Stimulated activated CD4-positive, alpha-beta T cell treated with anti-CD3 and anti-CD28 coated beads, Interleukin-1b, Interleukin-23, amount 100 ng/mL, for 24 hours (primary cell): ENCODE results near the gene PLAAT4.
"Not testable (repeated sequence)": the region's sequence is repeated elsewhere in the genome, so short reads cannot be mapped to it uniquely, and the experiment has no call there.

Experiments used
- DNase-seq, 4 experiments: peaks; one replicate each; pipeline ENCODE4 v3.0.0-alpha.2; 2020; ENCODE audit warnings: low read depth in 4 of 4, low spot score in 1 of 4

Gene PLAAT4

GRCh38 chr11:63537293-63538101 is 889 bp downstream of the PLAAT4 start:
- no peak for DNase-seq

- not testable (repeated sequence) for DNase-seq
Measured at GRCh38 chr11:63542506-63542905, 5.9 kb downstream of the PLAAT4 start.

GRCh38 chr11:63543711-63544110 is 7.1 kb downstream of the PLAAT4 start:
- no peak for DNase-seq

GRCh38 chr11:63547061-63547460 is 10.5 kb downstream of the PLAAT4 start:
- DNase-seq, result no peak

- no peak for DNase-seq
Measured at GRCh38 chr11:63548178-63548577, 11.6 kb downstream of the PLAAT4 start.

- DNase-seq, result no peak
Measured at GRCh38 chr11:63549411-63549810, 12.8 kb downstream of the PLAAT4 start.

DNA sequence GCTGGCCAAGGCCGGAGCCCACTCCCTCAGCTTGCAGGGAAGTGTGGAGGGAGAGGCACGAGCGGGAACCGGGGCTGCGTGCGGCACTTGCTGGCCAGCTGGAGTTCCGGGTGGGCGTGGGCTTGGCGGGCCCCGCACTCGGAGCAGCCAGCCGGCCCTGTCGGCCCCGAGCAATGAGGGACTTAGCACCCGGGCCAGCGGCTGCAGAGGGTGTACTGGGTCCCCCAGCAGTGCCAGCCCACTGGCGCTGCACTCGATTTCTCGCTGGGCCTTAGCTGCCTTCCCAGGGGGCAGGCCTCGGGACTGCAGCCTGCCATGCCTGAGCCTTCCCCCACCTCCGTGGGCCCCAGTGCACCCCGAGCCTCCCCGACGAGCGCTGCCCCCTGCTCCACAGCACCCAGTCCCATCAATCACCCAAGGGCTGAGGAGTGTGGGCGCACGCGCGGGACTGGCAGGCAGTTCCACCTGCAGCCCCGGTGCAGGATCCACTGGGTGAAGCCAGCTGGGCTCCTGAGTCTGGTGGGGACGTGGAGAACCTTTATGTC is 13.6 kb downstream of the PLAAT4 start:
- DNase-seq, result not testable (repeated sequence)

DNA sequence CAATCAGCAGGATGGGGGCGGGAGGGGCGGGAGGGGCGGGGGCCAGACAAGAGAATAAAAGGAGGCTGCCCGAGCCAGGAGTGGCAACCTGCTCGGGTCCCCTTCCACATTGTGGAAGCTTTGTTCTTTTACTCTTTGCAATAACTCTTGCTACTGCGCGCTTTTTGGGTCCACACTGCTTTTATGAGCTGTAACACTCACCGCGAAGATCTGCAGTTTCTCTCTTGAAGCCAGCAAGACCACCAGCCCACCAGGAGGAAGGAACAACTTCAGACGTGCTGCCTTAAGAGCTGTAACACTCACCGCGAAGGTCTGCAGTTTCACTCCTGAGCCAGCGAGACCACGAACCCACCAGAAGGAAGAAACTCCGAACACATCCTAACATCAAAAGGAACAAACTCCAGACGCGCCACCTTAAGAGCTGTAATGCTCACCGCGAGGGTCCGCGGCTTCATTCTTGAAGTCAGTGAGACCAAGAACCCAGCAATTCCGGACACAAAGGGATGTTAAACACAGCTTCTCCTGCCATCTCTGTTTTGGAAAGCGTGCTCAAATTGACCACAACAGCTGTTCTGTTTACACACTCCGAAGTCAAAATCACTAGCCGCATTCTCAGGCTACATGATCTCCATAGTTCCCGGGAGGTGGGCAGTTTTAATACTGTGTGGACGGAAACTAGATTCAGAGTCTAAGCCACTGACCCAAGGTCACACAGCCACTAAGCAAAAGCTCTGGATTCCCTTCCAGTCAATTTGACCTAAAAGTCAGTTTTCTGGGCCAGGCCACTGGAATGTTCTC is 14.7 kb downstream of the PLAAT4 start:
- no peak for DNase-seq

DNA sequence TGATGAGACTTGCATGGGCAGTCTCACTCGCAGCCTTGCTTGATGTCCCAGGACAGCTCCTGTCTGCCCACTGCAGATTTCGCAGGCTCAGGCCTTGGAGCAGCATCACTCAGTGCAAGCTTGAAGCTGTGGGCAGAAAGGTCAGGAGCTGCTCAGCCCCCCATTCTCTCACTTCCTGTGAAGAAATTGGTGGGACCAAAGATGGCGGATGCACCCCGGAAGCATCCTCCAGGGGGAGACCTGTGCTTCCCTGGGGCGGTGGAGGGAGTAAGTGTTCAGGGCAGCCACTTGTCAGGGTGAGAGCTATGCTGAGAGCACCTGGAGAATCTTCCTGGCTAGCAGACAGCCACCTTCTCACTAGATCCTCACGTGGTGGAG is 15.3 kb downstream of the PLAAT4 start:
- DNase-seq, result no peak

DNA sequence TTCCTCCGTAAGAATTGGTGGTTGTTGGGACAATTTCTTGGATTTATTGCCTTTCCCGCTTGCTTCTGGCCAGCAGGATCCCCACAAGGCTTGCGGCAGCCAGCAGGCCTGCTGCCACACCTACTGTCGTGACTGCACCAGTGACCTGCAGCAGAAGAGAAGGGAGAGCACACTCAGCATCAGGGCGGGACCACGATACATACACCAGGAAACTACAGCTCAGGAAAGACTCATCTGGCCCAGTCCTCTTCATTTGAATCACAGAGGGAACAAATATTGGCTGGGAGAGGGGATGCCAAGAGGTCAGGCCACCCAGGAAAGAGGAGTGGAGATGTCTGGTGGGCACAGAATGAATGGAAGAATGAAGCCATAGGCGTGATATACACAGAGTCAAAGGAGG is 16.3 kb downstream of the PLAAT4 start:
- no peak for DNase-seq

DNA sequence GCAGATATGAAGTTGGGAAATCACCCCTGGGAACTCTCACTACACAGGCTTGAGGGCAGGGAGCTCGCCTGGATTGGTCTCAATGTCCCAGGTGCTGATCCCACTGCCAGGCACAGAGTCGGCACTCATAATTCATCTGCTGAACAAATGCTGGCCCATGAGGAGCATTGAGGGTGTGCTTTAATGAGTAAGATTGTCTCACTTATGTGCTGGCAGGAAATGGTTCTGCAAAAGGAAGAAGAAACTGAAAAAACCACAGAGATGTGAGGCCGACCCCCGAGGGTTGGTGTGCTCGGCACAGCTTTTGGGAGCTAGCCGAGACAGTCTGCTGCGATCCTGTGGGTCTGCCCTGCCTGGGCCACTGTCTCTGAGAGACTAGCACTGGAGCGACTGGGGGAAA is 17.2 kb downstream of the PLAAT4 start:
- no peak for DNase-seq

- no peak for DNase-seq
Measured at GRCh38 chr11:63554877-63555223, 18.2 kb downstream of the PLAAT4 start.

DNA sequence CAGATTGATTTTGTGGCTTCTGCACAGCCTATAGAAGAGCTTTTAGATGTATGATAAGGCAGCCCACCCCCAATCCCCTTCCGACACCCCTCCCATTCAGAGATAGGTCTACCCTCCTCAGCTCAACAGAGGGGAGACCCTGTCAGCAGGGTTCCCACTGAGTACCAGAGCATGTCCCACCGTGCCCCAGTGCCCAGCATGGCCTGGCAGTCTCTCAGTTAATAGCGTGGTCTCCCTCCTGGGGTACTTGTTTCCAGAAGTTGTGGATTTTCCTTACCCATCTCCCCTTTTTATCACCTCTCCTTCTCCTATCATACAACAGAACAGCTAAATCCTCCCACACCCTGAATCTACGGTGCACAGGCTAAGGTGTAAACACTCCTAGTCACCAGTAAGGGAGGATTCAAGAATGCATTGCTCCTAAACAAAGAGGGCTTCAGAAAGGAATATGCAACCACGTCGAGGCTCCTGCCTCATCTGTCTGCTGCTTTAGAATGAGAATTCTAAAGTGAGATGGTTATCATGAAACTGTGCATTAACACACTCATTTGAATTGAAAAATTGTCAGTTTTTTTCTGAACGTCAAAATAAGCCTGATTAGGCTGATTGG is 19.9 kb downstream of the PLAAT4 start:
- DNase-seq, result no peak

GRCh38 chr11:63557570-63557969 is 21.0 kb downstream of the PLAAT4 start:
- DNase-seq, result no peak

DNA sequence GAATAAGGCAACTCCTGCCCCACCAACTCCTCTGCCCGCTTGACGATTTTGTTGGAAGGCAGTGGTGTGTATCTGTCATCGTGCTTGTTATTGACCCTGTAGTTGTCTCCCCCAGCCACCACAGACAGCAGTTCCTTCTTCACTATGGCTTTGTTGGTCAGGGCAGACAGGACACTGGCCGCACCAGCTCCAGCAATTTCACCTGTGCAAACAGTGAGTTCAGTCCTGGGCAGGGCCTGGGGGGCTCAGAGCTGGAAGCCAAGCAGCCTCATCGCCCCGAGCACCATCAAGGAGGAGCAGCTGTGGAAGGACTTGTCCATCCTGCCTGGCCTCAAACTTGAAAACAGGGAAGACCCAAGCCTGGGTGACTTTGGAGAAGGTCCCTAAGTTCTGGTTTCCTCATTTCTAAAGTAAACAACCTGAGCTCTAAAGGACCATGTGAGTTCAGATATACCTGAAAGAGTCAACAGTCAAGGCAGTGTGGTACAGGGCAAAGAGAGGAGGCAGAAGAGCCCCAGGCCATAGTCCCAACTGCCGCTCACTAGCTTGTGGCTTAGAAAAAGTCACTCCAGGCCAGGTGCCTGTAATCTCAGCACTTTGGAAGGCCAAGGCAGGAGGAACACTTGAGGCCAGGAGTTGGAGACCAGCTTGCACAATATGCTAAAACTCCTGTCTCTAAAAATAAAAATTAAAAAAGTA is 22.0 kb downstream of the PLAAT4 start:
- DNase-seq, result no peak

DNA sequence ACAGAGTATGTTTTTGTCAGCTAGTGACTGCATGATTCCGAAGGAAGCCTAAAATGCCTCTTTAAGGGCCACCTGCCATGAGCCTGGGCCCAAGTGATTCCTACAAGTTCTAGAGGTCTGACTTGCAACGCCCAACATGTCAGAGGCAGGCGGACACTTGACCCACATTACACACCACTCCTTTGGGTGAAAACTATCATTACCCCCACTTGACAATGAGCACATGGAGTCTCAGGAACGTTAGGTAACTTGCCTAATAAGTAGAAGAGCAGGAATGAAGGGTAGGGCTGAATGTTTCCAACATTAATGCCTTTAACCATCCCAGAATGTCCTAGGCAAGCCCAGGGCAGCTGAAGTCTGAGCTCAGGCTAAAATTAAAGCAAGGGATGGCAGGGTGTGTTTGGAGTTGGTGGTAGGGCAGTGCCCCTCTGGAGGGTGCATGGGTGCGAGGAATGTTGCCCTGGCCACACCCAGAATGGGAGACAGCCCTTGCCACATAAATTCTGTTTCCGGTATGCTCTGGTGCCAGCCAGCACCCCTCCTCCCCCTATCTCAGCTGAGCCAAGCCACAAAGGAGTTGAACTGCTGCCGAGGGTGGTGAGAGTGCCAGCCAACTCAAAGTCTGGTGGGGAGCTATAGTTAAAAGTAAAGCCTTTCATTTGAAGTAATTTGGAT is 24.0 kb downstream of the PLAAT4 start:
- no peak for DNase-seq

DNA sequence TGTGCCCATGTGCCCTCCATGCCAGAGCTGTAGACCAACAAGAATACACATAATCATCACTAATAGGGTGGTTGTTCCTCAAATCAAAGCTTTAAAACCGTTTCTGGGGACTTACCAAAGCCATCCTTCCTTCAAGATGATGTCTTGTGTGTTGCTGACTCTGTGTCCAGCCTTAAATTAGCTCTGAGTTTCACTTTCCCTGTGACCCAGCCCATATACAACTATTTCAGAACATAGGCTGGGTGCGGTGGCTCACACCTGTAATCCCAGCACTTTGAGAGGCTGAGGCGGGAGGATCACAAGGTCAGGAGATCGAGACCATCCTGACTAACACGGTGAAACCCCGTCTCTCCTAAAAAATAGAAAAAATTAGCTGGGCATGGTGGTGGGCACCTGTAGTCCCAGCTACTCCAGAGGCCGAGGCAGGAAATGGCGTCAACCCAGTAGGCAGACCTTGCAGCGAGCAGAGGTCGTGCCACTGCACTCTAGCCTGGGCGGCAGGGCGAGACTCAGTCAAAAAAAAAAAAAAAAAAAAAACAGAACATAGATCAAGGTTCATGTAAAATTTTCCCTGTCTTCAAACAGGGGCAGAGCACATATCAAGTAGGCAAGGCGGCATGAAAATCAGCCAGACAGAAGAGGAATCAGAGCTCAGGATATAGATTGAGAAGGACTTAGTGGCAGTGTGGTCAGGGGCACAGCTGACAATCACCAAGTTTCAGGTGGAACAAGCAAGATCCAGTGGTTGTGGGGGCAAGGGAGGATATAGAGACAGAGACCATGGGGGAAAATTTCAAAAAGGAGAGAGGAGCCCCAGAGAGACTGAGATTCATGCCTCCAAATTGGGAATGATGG is 26.8 kb downstream of the PLAAT4 start, which contains the start of gene PLAAT2:
Gene PLAAT2, minus strand, starts transcription at position 179 of the 855 bp plus-strand sequence. Its CDS starts 55 bp downstream, at position 124.
- DNase-seq, result no peak

- no peak for DNase-seq
Measured at GRCh38 chr11:63564056-63564774, 27.6 kb downstream of the PLAAT4 start.

DNA sequence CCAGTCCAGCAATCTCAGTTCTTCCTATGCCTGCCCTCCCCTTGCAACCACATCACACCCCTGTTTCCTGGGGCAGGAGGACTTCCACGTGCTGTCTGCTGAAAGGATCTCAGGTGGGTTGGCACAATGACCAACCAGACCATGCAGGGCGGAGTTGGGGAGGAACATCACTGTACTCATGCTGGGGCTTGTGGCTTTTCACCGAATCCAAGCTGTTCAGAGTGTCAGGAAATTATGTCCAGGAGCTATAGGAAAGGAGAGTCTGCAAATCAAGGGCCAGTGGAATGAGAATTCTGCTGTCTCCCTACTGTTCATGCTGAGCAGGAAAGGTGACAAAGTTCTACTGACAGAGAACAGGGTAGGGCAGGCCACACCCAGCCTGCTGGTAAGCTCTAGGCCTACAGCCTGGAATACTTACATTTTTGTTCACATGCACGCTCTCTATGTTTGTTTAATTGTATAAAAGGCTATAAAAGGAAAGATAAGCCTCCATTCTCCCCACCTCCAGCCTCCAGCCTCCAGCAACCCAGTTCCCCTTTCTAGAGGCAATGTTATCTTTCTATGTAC is 28.3 kb downstream of the PLAAT4 start:
- DNase-seq, result no peak
